Nephron (organoid): ENCODE measurements around the gene KIDINS220.
A peak's percentile ranks its signal among the peaks of the same experiment; 100 is the strongest.

Experiments
- H3K27ac Mint-ChIP-seq, 3 experiments: 2 replicates each; pipeline ENCODE4 v1.8.0; 2020; ENCODE audit warnings: mixed read lengths in 3 of 3, mild to moderate bottlenecking in 2 of 3, moderate library complexity in 1 of 3
- H3K27me3 Mint-ChIP-seq: 2 replicates; pipeline ENCODE4 v1.8.0; 2021; ENCODE audit warnings: low read depth, mild to moderate bottlenecking, moderate library complexity, mixed read lengths
- H3K36me3 Mint-ChIP-seq: 2 replicates; pipeline ENCODE4 v1.8.0; 2020; ENCODE audit warnings: low read depth, mixed read lengths
- H3K4me1 Mint-ChIP-seq: 2 replicates; pipeline ENCODE4 v1.8.0; 2020; ENCODE audit warnings: mixed read lengths
- H3K4me3 Mint-ChIP-seq, 3 experiments: 2 replicates each; pipeline ENCODE4 v1.8.0; 2020; ENCODE audit warnings: mild to moderate bottlenecking in 3 of 3, mixed read lengths in 3 of 3, moderate library complexity in 2 of 3
- H3K9me3 Mint-ChIP-seq: 2 replicates; pipeline ENCODE4 v1.8.0; 2020; ENCODE audit warnings: mixed read lengths
- CTCF ChIP-seq, 3 experiments: fragments of 200-600 bp; sonication (generic); IDR thresholded peaks; one replicate each; pipeline ENCODE4 v1.5.0; 2021; ENCODE audit warnings: antibody characterized with exemption in 3 of 3; ENCODE audit not compliant: unreplicated experiment in 3 of 3

KIDINS220 gene

GRCh38 chr2:8840475-8841091 lies 3.2 kb upstream of the KIDINS220 start:
- Mint-ChIP-seq H3K9me3 (peaks cover 5% of the 10 kb centered on the region), H3K36me3 (no peaks in the 10 kb centered on the region), H3K4me1 (peaks cover 18% of the 10 kb centered on the region), H3K27ac (peak overlapping the region in 1 of 3 experiments; percentile 9), H3K4me3 (peak overlapping the region; percentile 53 to 64 (median 62)), H3K27me3 (no peaks in the 10 kb centered on the region)
- TF ChIP-seq CTCF (IDR thresholded peaks at IDR 0.05; ENCODE audit: unreplicated experiment in 3 of 3) = no peak

GRCh38 chr2:8839189-8839965 lies 2.0 kb upstream of the KIDINS220 start:
- H3K4me3 Mint-ChIP-seq = peak overlapping the region in 2 of 3 experiments; percentile 26 to 53
- peaks cover 28% of the 10 kb centered on the region for H3K4me1 Mint-ChIP-seq
- no peak overlapping the region for H3K27ac Mint-ChIP-seq
- no peaks in the 10 kb centered on the region for H3K27me3 Mint-ChIP-seq
- no peak for TF ChIP-seq CTCF (IDR thresholded peaks at IDR 0.05; ENCODE audit: unreplicated experiment in 3 of 3)
- peaks cover 2% of the 10 kb centered on the region for H3K36me3 Mint-ChIP-seq
- H3K9me3 Mint-ChIP-seq = peaks cover 5% of the 10 kb centered on the region

- Mint-ChIP-seq H3K4me3 (peak overlapping the region; percentile 98 to 100 (median 100)), H3K27me3 (no peaks in the 10 kb centered on the region), H3K4me1 (peaks cover 30% of the 10 kb centered on the region), H3K9me3 (peaks cover 5% of the 10 kb centered on the region), H3K36me3 (peaks cover 7% of the 10 kb centered on the region), H3K27ac (peak overlapping the region; percentile 45 to 95 (median 94))
- no peak for TF ChIP-seq CTCF (IDR thresholded peaks at IDR 0.05; ENCODE audit: unreplicated experiment in 3 of 3)
These were observed 355 bp upstream of the KIDINS220 start for GRCh38 chr2:8837795-8838140.

GRCh38 chr2:8835279-8835678 lies 2.1 kb downstream of the KIDINS220 start:
- Mint-ChIP-seq H3K36me3 (peaks cover 7% of the 10 kb centered on the region), H3K27me3 (no peaks in the 10 kb centered on the region), H3K4me3 (peak overlapping the region; percentile 98 to 100 (median 100)), H3K27ac (no peak overlapping the region), H3K9me3 (peaks cover 5% of the 10 kb centered on the region), H3K4me1 (peaks cover 30% of the 10 kb centered on the region)
- TF ChIP-seq CTCF (IDR thresholded peaks at IDR 0.05; ENCODE audit: unreplicated experiment in 3 of 3) = no peak

- Mint-ChIP-seq H3K27me3 (no peaks in the 10 kb centered on the region), H3K4me3 (peak overlapping the region; percentile 1 to 26 (median 10)), H3K27ac (no peak overlapping the region), H3K36me3 (peaks cover 7% of the 10 kb centered on the region), H3K4me1 (peaks cover 30% of the 10 kb centered on the region), H3K9me3 (peaks cover 4% of the 10 kb centered on the region)
- no peak for TF ChIP-seq CTCF (IDR thresholded peaks at IDR 0.05; ENCODE audit: unreplicated experiment in 3 of 3)
These were observed 3.6 kb downstream of the KIDINS220 start for GRCh38 chr2:8833853-8834252.
